Large intestine (tissue), 3 donors: ENCODE data around the gene PXMP2. TPM values are rescaled to one million over a fixed set of nuclear protein-coding genes. Genes with fewer than 3 reads are reported as not detected.

ENCODE experiments used
- DNase-seq, 2 donors: peaks; one replicate each; pipeline versions ENCODE4 v3.0.0 to v3.0.0-alpha.2; 2013
- H3K27ac ChIP-seq: one replicate; pipeline ENCODE4 v1.5.1; 2013; ENCODE audit warnings: low read length
- H3K27me3 ChIP-seq: 2 replicates; pipeline ENCODE4 v1.6.1; 2013; ENCODE audit warnings: low read length; ENCODE audit not compliant: control insufficient read depth, insufficient read depth
- H3K36me3 ChIP-seq: 2 replicates; pipeline ENCODE4 v1.6.1; 2013; ENCODE audit warnings: low read length; ENCODE audit not compliant: control insufficient read depth, insufficient read depth
- H3K4me1 ChIP-seq: one replicate; pipeline ENCODE4 v1.6.1; 2013; ENCODE audit warnings: low read length; ENCODE audit not compliant: control insufficient read depth, insufficient read depth
- H3K4me3 ChIP-seq: one replicate; pipeline ENCODE4 v1.5.1; 2013; ENCODE audit warnings: low read length
- H3K9me3 ChIP-seq: one replicate; pipeline ENCODE4 v1.6.1; 2013; ENCODE audit warnings: mild to moderate bottlenecking, low read depth, low read length, moderate library complexity; ENCODE audit not compliant: control insufficient read depth
- WGBS: methylation state at CpG from one replicate; pipeline ENCODE4 v1.1.5; 2013; ENCODE audit warnings: low lambda C conversion rate; ENCODE audit not compliant: insufficient coverage; 5-methylcytosine and 5-hydroxymethylcytosine counted together
- polyA plus RNA-seq: library from polyadenylated mRNA; unstranded; fragments of 120-200 nt; gene quantifications from one replicate; pipeline ENCODE4 v1.2.1, GENCODE V29; 2013

Gene PXMP2
- polyA plus RNA-seq, 1 donor, result 45.5 TPM

GRCh38 chr12:132720606-132721345 lies 33.4 kb downstream of the PXMP2 start:
- peaks cover 71% of the 10 kb centered on the region for H3K36me3 ChIP-seq

GRCh38 chr12:132723015-132723763 lies 35.8 kb downstream of the PXMP2 start:
- Histone ChIP-seq H3K4me3 (no peak overlapping the region), H3K4me1 (no peaks in the 10 kb centered on the region), H3K9me3 (peaks cover 5% of the 10 kb centered on the region), H3K36me3 (peaks cover 74% of the 10 kb centered on the region), H3K27ac (no peak overlapping the region), H3K27me3 (no peaks in the 10 kb centered on the region)
- no CpG with 5 or more reads among the region's 30 CpGs for WGBS
- no peak for DNase-seq

More at GRCh38 chr12:132720606-132721345, 33.4 kb downstream of the PXMP2 start:
- Histone ChIP-seq H3K27ac (no peak overlapping the region), H3K9me3 (peaks cover 9% of the 10 kb centered on the region), H3K27me3 (no peaks in the 10 kb centered on the region), H3K4me1 (no peaks in the 10 kb centered on the region), H3K4me3 (no peak overlapping the region)
- WGBS, result no CpG with 5 or more reads among the region's 25 CpGs
- DNase-seq, result no peak

DNA sequence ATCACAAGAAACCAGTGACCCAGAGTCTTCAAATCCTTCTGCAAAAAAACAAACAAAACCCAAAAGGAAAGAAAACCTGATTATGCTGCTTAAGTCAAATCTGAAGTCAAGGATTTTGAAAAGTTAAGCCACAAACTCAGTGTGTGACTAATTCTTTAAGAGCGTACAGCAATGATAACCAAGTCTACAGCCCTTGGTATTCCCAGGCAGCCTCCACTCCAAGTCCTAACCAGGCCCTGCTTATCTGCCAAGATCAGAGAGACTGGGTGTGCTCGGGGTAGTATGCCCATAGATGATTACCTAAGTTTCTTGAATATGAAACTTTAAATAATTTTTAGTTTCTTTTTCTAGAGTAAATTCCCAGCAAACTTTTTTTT lies 36.4 kb downstream of the PXMP2 start:
- no peak overlapping the region for H3K4me3 ChIP-seq
- H3K27me3 ChIP-seq, result no peaks in the 10 kb centered on the region
- WGBS, result no CpG with 5 or more reads among the region's 2 CpGs
- peaks cover 78% of the 10 kb centered on the region for H3K36me3 ChIP-seq
- H3K4me1 ChIP-seq, result no peaks in the 10 kb centered on the region
- peaks cover 5% of the 10 kb centered on the region for H3K9me3 ChIP-seq
- H3K27ac ChIP-seq, result no peak overlapping the region
- DNase-seq, result no peak

GRCh38 chr12:132724506-132725241 lies 37.3 kb downstream of the PXMP2 start:
- H3K4me3 ChIP-seq, result no peak overlapping the region
- no CpG with 5 or more reads among the region's 30 CpGs for WGBS
- no peak for DNase-seq
- H3K4me1 ChIP-seq, result no peaks in the 10 kb centered on the region
- no peaks in the 10 kb centered on the region for H3K27me3 ChIP-seq
- H3K36me3 ChIP-seq, result peaks cover 73% of the 10 kb centered on the region
- peaks cover 5% of the 10 kb centered on the region for H3K9me3 ChIP-seq
- no peak overlapping the region for H3K27ac ChIP-seq

- Histone ChIP-seq H3K4me3 (no peak overlapping the region), H3K36me3 (peaks cover 79% of the 10 kb centered on the region), H3K9me3 (peaks cover 5% of the 10 kb centered on the region), H3K4me1 (no peaks in the 10 kb centered on the region), H3K27ac (no peak overlapping the region), H3K27me3 (no peaks in the 10 kb centered on the region)
- WGBS, result 100% methylated on average over 1 of the region's 12 CpGs
- no peak for DNase-seq
These were observed 39.0 kb downstream of the PXMP2 start for GRCh38 chr12:132726386-132726785.

- no peak for DNase-seq
- peaks cover 5% of the 10 kb centered on the region for H3K9me3 ChIP-seq
- H3K4me3 ChIP-seq, result no peak overlapping the region
- no peak overlapping the region for H3K27ac ChIP-seq
- H3K36me3 ChIP-seq, result peaks cover 82% of the 10 kb centered on the region
- no peaks in the 10 kb centered on the region for H3K4me1 ChIP-seq
- no peaks in the 10 kb centered on the region for H3K27me3 ChIP-seq
- WGBS, result no CpG with 5 or more reads among the region's 37 CpGs
These were observed 39.9 kb downstream of the PXMP2 start for GRCh38 chr12:132727091-132727794.

DNA sequence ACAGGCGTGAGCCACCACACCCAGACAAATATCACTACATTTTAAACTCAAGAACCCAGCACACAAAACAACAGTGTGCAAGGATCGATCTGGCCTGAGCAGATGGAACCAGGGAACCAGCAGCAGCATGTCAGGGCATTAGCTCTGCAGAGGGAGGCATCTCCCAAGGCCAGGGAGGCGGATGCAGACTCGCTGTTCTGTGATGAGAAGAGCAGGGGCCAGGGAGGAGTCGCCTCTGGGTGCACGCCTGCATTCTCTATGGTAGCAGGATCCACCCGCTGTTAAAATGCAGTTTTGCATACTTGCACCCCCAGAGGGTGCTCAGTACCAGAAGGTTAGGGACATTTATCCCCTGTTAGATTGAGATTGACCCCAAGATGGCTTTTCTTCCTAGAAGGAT lies 41.1 kb downstream of the PXMP2 start:
- Histone ChIP-seq H3K27ac (no peak overlapping the region), H3K36me3 (peaks cover 87% of the 10 kb centered on the region)

GRCh38 chr12:132729541-132730320 lies 42.3 kb downstream of the PXMP2 start:
- Histone ChIP-seq H3K9me3 (peaks cover 5% of the 10 kb centered on the region), H3K4me1 (no peaks in the 10 kb centered on the region), H3K4me3 (no peak overlapping the region), H3K27ac (no peak overlapping the region), H3K36me3 (peaks cover 88% of the 10 kb centered on the region), H3K27me3 (no peaks in the 10 kb centered on the region)
- WGBS, result no CpG with 5 or more reads among the region's 24 CpGs
- no peak for DNase-seq

More for the DNA sequence above, 41.1 kb downstream of the PXMP2 start:
- Histone ChIP-seq H3K9me3 (peaks cover 5% of the 10 kb centered on the region), H3K4me1 (no peaks in the 10 kb centered on the region), H3K27me3 (no peaks in the 10 kb centered on the region), H3K4me3 (no peak overlapping the region)
- no CpG with 5 or more reads among the region's 7 CpGs for WGBS
- no peak for DNase-seq

DNA sequence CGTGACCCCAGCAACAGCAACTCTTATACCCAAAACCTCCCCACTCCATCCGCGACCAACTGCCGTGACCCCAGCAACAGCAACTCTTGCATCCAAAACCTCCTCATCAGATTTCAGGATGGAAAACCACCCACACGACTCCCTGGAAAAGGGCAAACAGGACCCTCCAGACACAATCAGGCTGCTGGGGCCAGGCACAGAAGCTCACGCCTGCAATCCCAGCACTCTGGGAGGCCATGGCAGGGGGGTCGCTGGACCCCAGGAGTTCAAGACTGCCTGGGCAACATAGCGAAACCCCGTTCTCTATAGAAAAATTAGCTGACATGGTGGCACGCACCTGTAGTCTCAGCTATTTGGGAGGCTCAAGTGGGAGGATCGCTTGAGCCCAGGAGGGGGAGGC lies 43.0 kb downstream of the PXMP2 start:
- DNase-seq, result no peak
- WGBS, result no CpG with 5 or more reads among the region's 11 CpGs
- H3K27me3 ChIP-seq, result no peaks in the 10 kb centered on the region
- H3K9me3 ChIP-seq, result peaks cover 5% of the 10 kb centered on the region
- H3K4me1 ChIP-seq, result no peaks in the 10 kb centered on the region
- H3K27ac ChIP-seq, result no peak overlapping the region
- H3K36me3 ChIP-seq, result peaks cover 88% of the 10 kb centered on the region
- H3K4me3 ChIP-seq, result no peak overlapping the region
